H9 (cell line): ENCODE data around the gene EFCC1. TPM values are rescaled to one million over a fixed set of nuclear protein-coding genes. Genes with fewer than 3 reads are reported as not detected.

ENCODE experiments used
- DNase-seq: peaks from one replicate; pipeline ENCODE4 v3.0.0-alpha.2; 2017
- H2AFZ ChIP-seq: one replicate; pipeline ENCODE4 v1.6.1; 2013; ENCODE audit warnings: mild to moderate bottlenecking, low read length, control low read depth, moderate library complexity
- H2AK5ac ChIP-seq: 2 replicates; pipeline ENCODE4 v1.6.1; 2013; ENCODE audit warnings: low read length, control low read depth, mixed read lengths; ENCODE audit not compliant: insufficient read length
- H2BK120ac ChIP-seq: one replicate; pipeline ENCODE4 v1.6.1; 2013; ENCODE audit warnings: low read depth, mild to moderate bottlenecking, low read length, control low read depth, inconsistent platforms; ENCODE audit not compliant: poor library complexity, severe bottlenecking
- H2BK12ac ChIP-seq: 2 replicates; pipeline ENCODE4 v1.6.1; 2013; ENCODE audit warnings: low read length, control low read depth, mixed read lengths, low read depth; ENCODE audit not compliant: insufficient read length
- H2BK15ac ChIP-seq: 2 replicates; pipeline ENCODE4 v1.6.1; 2013; ENCODE audit warnings: low read depth, low read length, control low read depth
- H2BK20ac ChIP-seq: one replicate; pipeline ENCODE4 v1.6.1; 2013; ENCODE audit warnings: low read depth, mild to moderate bottlenecking, low read length, control low read depth, inconsistent platforms; ENCODE audit not compliant: poor library complexity, severe bottlenecking
- H2BK5ac ChIP-seq: 2 replicates; pipeline ENCODE4 v1.6.1; 2013; ENCODE audit warnings: low read length, control low read depth, mixed read lengths; ENCODE audit not compliant: insufficient read length
- H3K14ac ChIP-seq: 2 replicates; pipeline ENCODE4 v1.6.1; 2013; ENCODE audit warnings: low read length, control low read depth; ENCODE audit not compliant: insufficient read depth
- H3K18ac ChIP-seq: 2 replicates; pipeline ENCODE4 v1.6.1; 2013; ENCODE audit warnings: low read depth, mild to moderate bottlenecking, mixed read lengths, low read length, control low read depth; ENCODE audit not compliant: insufficient read length
- H3K23ac ChIP-seq: 2 replicates; pipeline ENCODE4 v1.6.1; 2013; ENCODE audit warnings: low read length, control low read depth, mixed read lengths, low read depth; ENCODE audit not compliant: insufficient read length
- H3K23me2 ChIP-seq: 2 replicates; pipeline ENCODE4 v1.6.1; 2013; ENCODE audit warnings: low read depth, mild to moderate bottlenecking, mixed read lengths, low read length, control low read depth; ENCODE audit not compliant: insufficient read length, poor library complexity, severe bottlenecking
- H3K27ac ChIP-seq: 2 replicates; pipeline ENCODE4 v1.5.1; 2013; ENCODE audit warnings: low read length, control low read depth, mixed read lengths, low read depth; ENCODE audit not compliant: insufficient read length
- H3K27me3 ChIP-seq: 2 replicates; pipeline ENCODE4 v1.6.1; 2013; ENCODE audit warnings: low read length, control low read depth, inconsistent platforms; ENCODE audit not compliant: insufficient read depth
- H3K4ac ChIP-seq: 2 replicates; pipeline ENCODE4 v1.6.1; 2013; ENCODE audit warnings: low read depth, mild to moderate bottlenecking, control low read depth, inconsistent platforms, low read length, moderate library complexity
- H3K4me1 ChIP-seq: 2 replicates; pipeline ENCODE4 v1.6.1; 2013; ENCODE audit warnings: low read length, control low read depth, inconsistent platforms; ENCODE audit not compliant: insufficient read depth
- H3K4me2 ChIP-seq: 2 replicates; pipeline ENCODE4 v1.6.1; 2013; ENCODE audit warnings: low read length, control low read depth, mixed read lengths; ENCODE audit not compliant: insufficient read length, insufficient read depth
- H3K56ac ChIP-seq: 2 replicates; pipeline ENCODE4 v1.6.1; 2013; ENCODE audit warnings: low read depth, mild to moderate bottlenecking, mixed read lengths, low read length, control low read depth; ENCODE audit not compliant: insufficient read length
- H3K79me1 ChIP-seq: 2 replicates; pipeline ENCODE4 v1.6.1; 2013; ENCODE audit warnings: low read depth, mild to moderate bottlenecking, moderate library complexity, low read length, control low read depth, inconsistent platforms; ENCODE audit not compliant: insufficient read depth, poor library complexity, severe bottlenecking
- H3K79me2 ChIP-seq: 2 replicates; pipeline ENCODE4 v1.6.1; 2013; ENCODE audit warnings: low read length, control low read depth, inconsistent platforms; ENCODE audit not compliant: insufficient read depth
- H3K9ac ChIP-seq: 2 replicates; pipeline ENCODE4 v1.6.1; 2013; ENCODE audit warnings: low read length, control low read depth, mixed read lengths; ENCODE audit not compliant: insufficient read length; ENCODE audit errors: extremely low read depth
- H3K9me3 ChIP-seq: one replicate; pipeline ENCODE4 v1.6.1; 2013; ENCODE audit warnings: low read depth, low read length, inconsistent platforms; ENCODE audit not compliant: control insufficient read depth
- H3T11ph ChIP-seq: one replicate; pipeline ENCODE4 v1.6.1; 2013; ENCODE audit warnings: mild to moderate bottlenecking, low read length, control low read depth, inconsistent platforms
- H4K20me1 ChIP-seq: one replicate; pipeline ENCODE4 v1.6.1; 2013; ENCODE audit not compliant: control insufficient read depth, insufficient read length, insufficient read depth
- H4K5ac ChIP-seq: 2 replicates; pipeline ENCODE4 v1.6.1; 2013; ENCODE audit warnings: low read depth, mild to moderate bottlenecking, mixed read lengths, low read length, control low read depth; ENCODE audit not compliant: insufficient read length
- H4K8ac ChIP-seq: replicated peaks from 2 replicates; pipeline ENCODE4 v1.6.1; 2013; ENCODE audit warnings: low read length, control low read depth, mixed read lengths, low read depth; ENCODE audit not compliant: insufficient read length
- H4K91ac ChIP-seq: 2 replicates; pipeline ENCODE4 v1.6.1; 2013; ENCODE audit warnings: low read depth, mild to moderate bottlenecking, moderate library complexity, mixed read lengths, low read length, control low read depth; ENCODE audit not compliant: insufficient read length
- H3K27ac Mint-ChIP-seq, 3 experiments: 2 replicates in 2 of 3; 3 replicates in 1 of 3; pipeline ENCODE4 v1.8.0; 2020 to 2021; ENCODE audit warnings: mixed read lengths in 3 of 3, mild to moderate bottlenecking in 1 of 3, moderate library complexity in 1 of 3
- H3K27me3 Mint-ChIP-seq: 2 replicates; pipeline ENCODE4 v1.8.0; 2021; ENCODE audit warnings: low read depth, mild to moderate bottlenecking, moderate library complexity, mixed read lengths
- H3K36me3 Mint-ChIP-seq, 3 experiments: 2 replicates in 2 of 3; 3 replicates in 1 of 3; pipeline ENCODE4 v1.8.0; 2020 to 2021; ENCODE audit warnings: low read depth in 3 of 3, mixed read lengths in 3 of 3; ENCODE audit not compliant: insufficient read depth in 1 of 3
- H3K4me1 Mint-ChIP-seq, 2 experiments: 2 replicates each; pipeline ENCODE4 v1.8.0; 2020; ENCODE audit warnings: mixed read lengths in 2 of 2
- H3K4me3 Mint-ChIP-seq, 2 experiments: 2 replicates in 1 of 2; 3 replicates in 1 of 2; pipeline ENCODE4 v1.8.0; 2020 to 2021; ENCODE audit warnings: mild to moderate bottlenecking in 2 of 2, mixed read lengths in 2 of 2, moderate library complexity in 1 of 2
- H3K9me3 Mint-ChIP-seq, 2 experiments: 2 replicates in 1 of 2; 3 replicates in 1 of 2; pipeline ENCODE4 v1.8.0; 2020; ENCODE audit warnings: mild to moderate bottlenecking in 2 of 2, mixed read lengths in 2 of 2, moderate library complexity in 1 of 2
- WGBS: extraction: QIAGEN DNeasy Blood & Tissue Kit; methylation state at CpG from one replicate; pipeline ENCODE4 v1.1.7; 2013; ENCODE audit warnings: missing lambda C conversion rate, low lambda C conversion rate, mixed read lengths; ENCODE audit not compliant: insufficient read length; ENCODE audit errors: extremely low coverage; 5-methylcytosine and 5-hydroxymethylcytosine counted together
- total RNA-seq: library from RNA; stranded (reverse); gene quantifications from 2 replicates; pipeline ENCODE4 v1.2.1, GENCODE V29; 2021
- TF ChIP-seq, protein P1 (sequence below): fragments of 200-600 bp; sonication (generic); conservative IDR thresholded peaks from 3 replicates; pipeline ENCODE4 v1.8.0; 2021; ENCODE audit warnings: antibody characterized with exemption, mild to moderate bottlenecking

Gene EFCC1
- total RNA-seq, 1 experiment from 2014 or later: 0.09 TPM

DNA sequence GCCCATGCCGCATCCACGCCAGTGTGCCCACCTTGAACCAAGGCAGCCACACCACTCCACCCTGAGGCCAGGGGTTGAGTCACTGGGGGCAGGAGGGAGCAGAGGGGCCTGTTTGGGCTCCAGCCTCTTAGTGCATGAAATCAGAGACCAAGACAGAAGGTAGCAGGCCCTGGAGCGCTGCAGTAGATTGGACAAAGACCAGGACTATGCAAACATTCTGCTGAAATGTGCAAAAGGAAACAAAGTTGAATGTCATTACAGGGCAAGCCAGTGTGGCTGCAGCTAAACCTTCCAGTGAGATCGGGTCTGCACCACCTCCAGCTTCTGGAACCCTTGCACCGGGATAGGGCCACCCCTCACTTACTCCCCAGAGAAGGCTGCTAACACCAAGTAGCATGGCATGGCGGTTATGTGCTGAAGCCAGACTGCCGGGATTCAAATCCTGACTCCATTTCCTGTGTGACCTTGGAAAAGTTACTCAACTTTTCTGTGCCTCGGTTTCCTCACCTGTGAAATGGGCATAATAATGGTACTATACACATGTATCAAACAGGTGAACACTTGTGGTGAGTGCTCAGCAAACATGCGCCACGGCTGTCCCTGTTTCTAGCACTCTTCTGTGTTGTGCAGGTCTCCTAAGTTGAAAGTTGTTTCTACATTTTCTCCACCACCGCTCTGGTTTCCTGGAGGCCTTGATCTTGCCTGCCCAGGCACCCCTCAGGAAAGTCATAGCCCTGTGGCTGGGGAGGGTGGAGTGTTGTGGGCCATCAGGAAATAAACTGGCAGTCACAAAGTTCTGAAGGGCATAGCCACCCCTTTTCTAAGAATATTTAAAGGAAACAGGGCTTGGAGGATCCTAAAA, 34.5 kb downstream of the EFCC1 start:
- Histone ChIP-seq H3K27me3 (no peaks in the 10 kb centered on the region), H2BK5ac (no peak overlapping the region), H4K20me1 (no peaks in the 10 kb centered on the region), H3K4ac (no peak overlapping the region), H4K5ac (no peak overlapping the region), H2BK12ac (no peak overlapping the region), H3K56ac (no peak overlapping the region), H3K79me2 (no peaks in the 10 kb centered on the region), H3K27ac (no peak overlapping the region), H2AFZ (no peak overlapping the region), H3K23me2 (no peaks in the 10 kb centered on the region), H2BK20ac (no peak overlapping the region), H3K4me1 (no peaks in the 10 kb centered on the region), H2BK120ac (no peak overlapping the region), H3K14ac (no peak overlapping the region), H2BK15ac (no peak overlapping the region), H3K23ac (no peak overlapping the region), H3K79me1 (no peaks in the 10 kb centered on the region), H3K9ac (no peak overlapping the region), H3K9me3 (no peaks in the 10 kb centered on the region), H2AK5ac (no peak overlapping the region), H3K4me2 (no peak overlapping the region), H4K91ac (no peak overlapping the region), H3K18ac (no peak overlapping the region), H3T11ph (no peak overlapping the region), H4K8ac (no peak overlapping the region)
- H3K27ac Mint-ChIP-seq: no peak overlapping the region
- no peak overlapping the region; a peak in 2 of 5 replicates for H3K4me3 Mint-ChIP-seq
- DNase-seq: no peak
- no CpG with 5 or more reads among the region's 11 CpGs for WGBS
- H3K4me1 Mint-ChIP-seq: peaks cover 15 to 23% of the 10 kb centered on the region in 2 experiments
- peaks cover 8% of the 10 kb centered on the region for H3K27me3 Mint-ChIP-seq
- H3K9me3 Mint-ChIP-seq: no peaks in the 10 kb centered on the region
- TF ChIP-seq, protein P1, sequence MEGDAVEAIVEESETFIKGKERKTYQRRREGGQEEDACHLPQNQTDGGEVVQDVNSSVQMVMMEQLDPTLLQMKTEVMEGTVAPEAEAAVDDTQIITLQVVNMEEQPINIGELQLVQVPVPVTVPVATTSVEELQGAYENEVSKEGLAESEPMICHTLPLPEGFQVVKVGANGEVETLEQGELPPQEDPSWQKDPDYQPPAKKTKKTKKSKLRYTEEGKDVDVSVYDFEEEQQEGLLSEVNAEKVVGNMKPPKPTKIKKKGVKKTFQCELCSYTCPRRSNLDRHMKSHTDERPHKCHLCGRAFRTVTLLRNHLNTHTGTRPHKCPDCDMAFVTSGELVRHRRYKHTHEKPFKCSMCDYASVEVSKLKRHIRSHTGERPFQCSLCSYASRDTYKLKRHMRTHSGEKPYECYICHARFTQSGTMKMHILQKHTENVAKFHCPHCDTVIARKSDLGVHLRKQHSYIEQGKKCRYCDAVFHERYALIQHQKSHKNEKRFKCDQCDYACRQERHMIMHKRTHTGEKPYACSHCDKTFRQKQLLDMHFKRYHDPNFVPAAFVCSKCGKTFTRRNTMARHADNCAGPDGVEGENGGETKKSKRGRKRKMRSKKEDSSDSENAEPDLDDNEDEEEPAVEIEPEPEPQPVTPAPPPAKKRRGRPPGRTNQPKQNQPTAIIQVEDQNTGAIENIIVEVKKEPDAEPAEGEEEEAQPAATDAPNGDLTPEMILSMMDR: no peak
- no peaks in the 10 kb centered on the region for H3K36me3 Mint-ChIP-seq
